HG02970 (cell line): ENCODE measurements around the gene OPRL1.
"Not testable (repeated sequence)": the region's sequence is repeated elsewhere in the genome, so short reads cannot be mapped to it uniquely, and the experiment has no call there.

ENCODE experiments used
- ATAC-seq: cut with Tn5 transposase; IDR thresholded peaks from one replicate; pipeline ENCODE4 v1.9.1; 2021; ENCODE audit warnings: mild to moderate bottlenecking, moderate library complexity, moderate number of reproducible peaks; ENCODE audit not compliant: unreplicated experiment, low FRiP score

The OPRL1 gene

GRCh38 chr20:64113796-64114355 is 34.0 kb downstream of the OPRL1 start:
- ATAC-seq: no peak

GRCh38 chr20:64114356-64114971 is 34.6 kb downstream of the OPRL1 start:
- ATAC-seq: no peak

- no peak for ATAC-seq
Observed at GRCh38 chr20:64115171-64115911, 35.5 kb downstream of the OPRL1 start.

- no peak for ATAC-seq
Observed at GRCh38 chr20:64116016-64116415, 36.1 kb downstream of the OPRL1 start.

GRCh38 chr20:64116541-64117431 is 36.9 kb downstream of the OPRL1 start:
- no peak for ATAC-seq

- not testable (repeated sequence) for ATAC-seq
Observed at GRCh38 chr20:64117432-64117777, 37.5 kb downstream of the OPRL1 start.

- no peak for ATAC-seq
Observed at GRCh38 chr20:64119301-64119680, 39.4 kb downstream of the OPRL1 start.

- ATAC-seq: no peak
Observed at GRCh38 chr20:64119681-64120341, 39.9 kb downstream of the OPRL1 start.

GRCh38 chr20:64121586-64121985 is 41.7 kb downstream of the OPRL1 start:
- no peak for ATAC-seq

GRCh38 chr20:64122927-64123326 is 43.0 kb downstream of the OPRL1 start:
- not testable (repeated sequence) for ATAC-seq

- not testable (repeated sequence) for ATAC-seq
Observed at GRCh38 chr20:64123517-64123916, 43.6 kb downstream of the OPRL1 start.

- no peak for ATAC-seq
Observed at GRCh38 chr20:64129146-64129782, 49.4 kb downstream of the OPRL1 start.

- ATAC-seq: no peak
Observed at GRCh38 chr20:64130271-64130670, 50.4 kb downstream of the OPRL1 start.

- no peak for ATAC-seq
Observed at GRCh38 chr20:64130876-64131275, 51.0 kb downstream of the OPRL1 start.

- no peak for ATAC-seq
Observed at GRCh38 chr20:64131406-64131805, 51.5 kb downstream of the OPRL1 start.

GRCh38 chr20:64133951-64134407 is 54.1 kb downstream of the OPRL1 start:
- no peak for ATAC-seq

GRCh38 chr20:64134744-64135143 is 54.9 kb downstream of the OPRL1 start:
- not testable (repeated sequence) for ATAC-seq

- no peak for ATAC-seq
Observed at GRCh38 chr20:64136004-64136710, 56.3 kb downstream of the OPRL1 start.

- ATAC-seq: no peak
Observed at GRCh38 chr20:64137598-64138031, 57.7 kb downstream of the OPRL1 start.
